DMS153 treated with DMSO at 0.1 percent for 48 hours (cell line): ENCODE data around the gene MAD1L1.
A peak's percentile ranks its signal among the peaks of the same experiment; 100 is the strongest.

ENCODE experiments used
- DNase-seq: peaks from one replicate; lab custom pipeline; 2025; ENCODE audit not compliant: unreplicated experiment; lab: John Stamatoyannopoulos, UW

The MAD1L1 gene

GRCh38 chr7:2201686-2202360, 30.9 kb downstream of the MAD1L1 start:
- DNase-seq: no peak

GRCh38 chr7:2201128-2201527, 31.6 kb downstream of the MAD1L1 start:
- DNase-seq: no peak

GRCh38 chr7:2200584-2200980, 32.2 kb downstream of the MAD1L1 start:
- no peak for DNase-seq

GRCh38 chr7:2199956-2200583, 32.7 kb downstream of the MAD1L1 start:
- DNase-seq: no peak

GRCh38 chr7:2199528-2199927, 33.2 kb downstream of the MAD1L1 start:
- DNase-seq: no peak

GRCh38 chr7:2198760-2199159, 34.0 kb downstream of the MAD1L1 start:
- DNase-seq: no peak

DNA sequence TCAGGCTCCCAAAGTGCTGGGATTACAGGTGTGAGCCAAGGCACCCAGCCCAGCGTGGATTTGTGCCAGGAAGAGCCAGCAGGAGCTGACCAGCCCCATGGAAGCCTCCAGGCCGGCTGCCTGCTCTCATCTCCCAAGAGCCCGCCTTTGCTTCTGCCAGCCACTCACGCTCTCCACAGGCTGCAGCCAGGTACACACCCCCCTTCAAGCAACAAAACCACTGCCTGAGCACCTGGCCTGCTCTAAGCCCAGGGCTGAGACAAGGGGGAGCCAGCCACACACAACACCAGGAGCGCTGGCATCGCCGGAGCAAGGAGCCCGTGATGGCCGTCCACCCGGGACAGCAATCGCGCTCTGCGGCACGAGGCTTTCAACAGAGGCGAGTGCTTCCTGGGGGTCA, 34.5 kb downstream of the MAD1L1 start:
- peak; percentile 94 for DNase-seq

DNA sequence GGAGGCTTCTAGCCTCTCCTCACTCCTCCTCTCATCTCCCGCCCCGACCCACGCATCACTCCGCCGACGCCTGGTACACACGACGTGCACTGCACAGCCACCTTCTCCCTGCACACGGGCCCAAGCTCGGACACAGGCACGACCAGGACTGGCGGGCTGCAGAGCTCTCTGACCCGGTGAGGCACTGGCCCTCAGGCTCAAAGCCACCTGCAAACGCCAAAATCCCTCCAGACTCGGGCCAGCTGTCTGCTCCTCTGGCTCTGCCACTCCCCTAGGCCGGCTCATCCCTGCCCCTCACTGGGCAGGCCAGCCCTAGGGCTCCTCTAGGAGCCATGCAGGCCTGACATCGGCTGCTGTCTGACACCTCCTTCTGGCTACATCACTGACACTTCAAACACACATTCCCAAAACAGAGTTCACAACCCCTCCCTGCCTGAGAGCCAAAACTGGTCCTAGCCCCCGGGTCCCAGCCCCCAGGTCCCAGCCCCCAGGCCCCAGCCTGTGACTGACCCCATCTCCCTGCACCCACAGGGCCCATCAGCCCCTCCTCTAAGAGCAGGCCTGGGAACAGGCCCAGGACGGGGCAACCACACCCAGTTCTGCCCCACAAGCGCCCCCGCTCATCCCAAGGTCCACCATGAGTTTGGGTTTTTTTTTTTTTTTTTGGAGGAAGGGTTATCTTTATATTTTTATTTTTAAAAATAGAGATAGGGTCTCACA, 35.1 kb downstream of the MAD1L1 start:
- DNase-seq: no peak

GRCh38 chr7:2196381-2197378, 36.1 kb downstream of the MAD1L1 start:
- DNase-seq: peak; percentile 70

GRCh38 chr7:2195400-2196246, 37.1 kb downstream of the MAD1L1 start:
- DNase-seq: no peak

DNA sequence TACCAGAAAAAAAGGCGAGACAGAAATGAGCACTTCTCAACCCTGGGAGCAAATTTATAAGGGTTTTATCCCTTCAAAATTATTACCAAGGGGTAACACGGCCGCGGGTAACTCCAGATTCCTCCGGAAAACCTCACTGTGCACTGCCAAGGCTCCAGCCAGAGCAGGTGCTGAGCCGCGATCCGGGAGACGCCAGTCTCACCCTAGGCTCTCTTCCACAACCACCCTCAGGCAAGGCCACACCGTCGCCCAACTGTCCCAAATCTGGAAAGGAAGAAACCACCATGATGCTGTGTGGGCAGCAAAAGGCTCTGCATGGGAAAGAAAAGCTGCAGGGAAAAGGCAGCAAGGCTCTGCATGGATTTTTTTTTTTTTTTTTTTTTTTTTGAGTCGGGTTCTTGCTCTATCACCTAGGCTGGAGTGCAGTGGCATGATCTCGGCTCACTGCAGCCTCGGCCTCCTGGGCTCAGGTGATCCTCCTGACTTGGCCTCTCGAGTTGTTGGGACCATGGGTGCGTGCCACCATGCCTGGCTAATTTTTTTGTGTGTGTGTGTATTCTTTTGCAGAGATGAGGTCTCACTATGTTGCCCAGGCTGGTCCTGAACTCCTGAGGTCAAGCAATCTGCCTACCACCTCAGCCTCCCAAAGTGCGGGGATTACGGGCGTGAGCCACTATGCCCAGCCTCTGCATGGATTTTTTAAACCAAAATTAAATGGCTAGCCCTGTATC, 39.0 kb downstream of the MAD1L1 start:
- DNase-seq: no peak

GRCh38 chr7:2192831-2193534, 39.8 kb downstream of the MAD1L1 start:
- peak; percentile 94 for DNase-seq

- DNase-seq: peak; percentile 65
These were observed 41.7 kb downstream of the MAD1L1 start for GRCh38 chr7:2191016-2191415.

GRCh38 chr7:2190531-2190930, 42.2 kb downstream of the MAD1L1 start:
- peak; percentile 89 for DNase-seq

DNA sequence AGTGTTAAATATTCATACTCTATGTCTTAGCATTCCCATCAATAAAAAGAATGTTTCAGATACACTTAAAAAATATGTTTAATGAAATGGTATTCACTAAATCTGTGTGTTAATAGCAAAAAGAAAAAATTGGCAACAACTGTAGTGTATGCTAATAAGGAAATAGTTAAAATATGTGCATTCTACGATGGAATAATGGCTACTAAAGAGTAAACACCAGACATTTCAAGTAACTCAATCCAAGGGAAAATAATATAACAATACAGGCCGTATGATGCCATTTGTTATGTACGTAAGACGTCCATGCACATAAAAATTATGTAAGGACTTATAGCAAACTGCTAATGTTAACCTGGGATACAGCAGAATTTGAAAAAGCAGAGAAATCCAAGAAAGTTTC, 46.6 kb downstream of the MAD1L1 start:
- DNase-seq: no peak

GRCh38 chr7:2185715-2186114, 47.0 kb downstream of the MAD1L1 start:
- DNase-seq: no peak

DNA sequence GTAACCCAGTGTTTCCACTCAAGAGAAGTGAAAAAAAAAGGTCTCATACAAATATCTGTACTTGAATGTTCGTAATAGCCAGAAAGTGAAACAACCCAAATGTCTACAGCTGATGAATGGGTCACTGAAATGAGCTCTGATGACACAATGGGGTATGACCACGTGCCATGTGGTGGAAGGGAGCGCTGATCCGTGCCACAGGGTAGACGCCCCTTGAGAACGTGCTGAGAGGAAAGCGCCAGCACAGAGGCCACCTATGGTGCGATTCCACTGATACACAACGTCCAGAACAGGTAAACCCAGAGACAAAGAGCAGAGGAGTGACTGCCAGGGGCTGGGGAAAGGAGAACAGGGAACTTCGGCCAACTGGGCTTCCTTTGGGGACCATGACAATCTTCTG, 50.3 kb downstream of the MAD1L1 start:
- DNase-seq: no peak

DNA sequence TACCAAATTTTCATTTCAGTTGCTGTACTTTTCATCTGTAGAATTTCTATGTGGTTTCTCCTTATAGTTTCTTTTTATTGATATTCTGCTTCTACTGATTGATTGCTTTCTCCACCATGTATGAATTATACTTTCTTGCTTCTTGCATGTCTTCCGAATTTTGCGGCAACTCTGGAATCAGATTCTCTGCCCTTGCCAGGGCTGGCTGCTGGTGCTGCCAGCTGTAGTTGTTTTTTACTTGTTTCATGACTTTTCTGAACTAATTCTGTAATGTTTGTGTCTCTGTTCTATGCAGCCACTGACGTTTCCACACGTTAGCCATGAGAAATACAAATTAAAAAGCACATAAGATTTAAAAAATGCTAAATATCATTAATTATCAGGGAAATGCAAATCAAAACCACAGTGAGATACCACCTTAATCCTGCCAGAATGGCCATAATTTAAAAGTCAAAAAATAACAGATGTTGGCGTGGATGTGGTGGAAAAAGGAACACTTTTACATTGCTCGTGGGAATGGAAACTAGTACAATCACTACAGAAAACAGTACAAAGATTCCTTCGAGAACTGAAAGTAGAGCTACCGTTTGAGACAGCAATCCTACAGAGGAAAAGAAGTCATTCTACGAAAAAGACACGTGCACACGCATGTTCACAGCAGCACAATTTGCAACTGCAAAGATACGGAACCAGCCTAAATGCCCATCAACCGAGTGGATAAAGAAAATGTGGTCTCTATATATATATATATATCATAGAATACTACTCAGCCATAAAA, 51.5 kb downstream of the MAD1L1 start:
- no peak for DNase-seq
